GM21423 (cell line): Measurements from ENCODE around the gene FXYD4.
"Not testable (repeated sequence)": the region's sequence is repeated elsewhere in the genome, so short reads cannot be mapped to it uniquely, and the experiment has no call there.

Source experiments
- ATAC-seq: cut with Tn5 transposase; IDR thresholded peaks from one replicate; pipeline ENCODE4 v1.9.1; 2021; ENCODE audit warnings: mild to moderate bottlenecking, moderate library complexity; ENCODE audit not compliant: unreplicated experiment

The FXYD4 gene

DNA sequence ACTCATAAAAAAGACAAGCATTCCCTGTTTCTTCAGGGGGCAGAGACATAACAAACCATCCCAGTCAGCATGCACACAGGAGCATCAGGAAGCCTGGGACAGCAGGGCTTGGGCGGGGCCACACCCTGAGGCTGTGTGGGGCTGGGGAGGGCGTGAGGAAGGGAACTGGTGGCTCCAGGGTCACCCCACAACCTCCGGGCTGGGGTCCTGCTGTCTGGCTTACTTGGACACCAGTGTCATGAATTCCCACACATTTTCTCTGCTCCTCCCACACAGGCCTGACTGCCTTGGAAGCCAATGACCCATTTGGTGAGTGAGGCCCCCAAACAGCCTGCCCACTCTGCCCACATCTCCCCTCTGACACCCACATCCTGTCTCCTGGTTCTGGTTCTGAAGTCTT is 2.8 kb downstream of the FXYD4 start:
- no peak for ATAC-seq

GRCh38 chr10:43375401-43376020 is 4.1 kb downstream of the FXYD4 start:
- no peak for ATAC-seq

DNA sequence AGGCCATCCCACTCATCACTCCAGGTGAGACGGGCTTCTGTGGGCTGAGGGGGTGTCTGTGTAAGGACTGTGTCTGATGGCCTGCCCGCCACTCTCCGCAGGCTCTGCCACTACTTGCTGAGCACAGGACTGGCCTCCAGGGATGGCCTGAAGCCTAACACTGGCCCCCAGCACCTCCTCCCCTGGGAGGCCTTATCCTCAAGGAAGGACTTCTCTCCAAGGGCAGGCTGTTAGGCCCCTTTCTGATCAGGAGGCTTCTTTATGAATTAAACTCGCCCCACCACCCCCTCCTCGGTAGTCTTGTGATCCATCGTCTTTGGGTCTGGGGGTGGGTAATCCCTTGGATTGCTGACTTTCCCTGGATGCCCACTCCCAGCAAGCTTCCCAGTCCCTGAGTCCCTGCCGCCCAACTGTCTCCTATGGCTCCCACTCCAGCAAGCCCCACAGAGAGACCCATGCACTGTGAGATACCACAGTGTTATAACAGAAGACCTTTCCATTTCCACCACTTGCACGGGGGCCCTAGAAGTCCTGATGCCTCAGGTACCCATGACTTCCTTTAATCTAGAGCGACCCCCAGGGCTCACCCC is 4.7 kb downstream of the FXYD4 start:
- no peak for ATAC-seq

GRCh38 chr10:43376828-43377423 is 5.5 kb downstream of the FXYD4 start:
- no peak for ATAC-seq

DNA sequence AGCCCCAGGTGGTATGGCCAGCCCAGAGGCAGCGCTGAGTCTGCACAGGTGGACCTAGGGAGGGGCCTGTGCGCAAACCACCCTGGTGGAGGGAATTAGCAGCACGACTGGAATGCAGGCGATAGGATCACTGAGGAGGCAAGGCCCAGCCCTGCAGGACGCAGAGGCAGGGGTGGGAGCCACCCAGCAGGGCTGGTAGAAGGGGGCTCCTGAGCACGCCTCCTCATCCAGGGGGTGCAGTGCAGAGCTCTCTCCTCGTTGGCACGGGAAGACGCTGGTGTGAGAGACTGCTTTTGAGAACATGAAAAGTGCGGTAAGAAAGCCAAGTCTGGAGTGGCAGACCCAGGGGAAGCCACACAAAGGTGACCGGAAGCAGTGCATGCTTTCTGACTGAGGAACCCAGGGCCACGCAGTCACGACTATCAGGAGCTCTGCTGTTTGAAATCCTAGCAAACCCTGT is 6.0 kb downstream of the FXYD4 start:
- no peak for ATAC-seq

GRCh38 chr10:43380610-43381222 is 9.3 kb downstream of the FXYD4 start:
- ATAC-seq = no peak

DNA sequence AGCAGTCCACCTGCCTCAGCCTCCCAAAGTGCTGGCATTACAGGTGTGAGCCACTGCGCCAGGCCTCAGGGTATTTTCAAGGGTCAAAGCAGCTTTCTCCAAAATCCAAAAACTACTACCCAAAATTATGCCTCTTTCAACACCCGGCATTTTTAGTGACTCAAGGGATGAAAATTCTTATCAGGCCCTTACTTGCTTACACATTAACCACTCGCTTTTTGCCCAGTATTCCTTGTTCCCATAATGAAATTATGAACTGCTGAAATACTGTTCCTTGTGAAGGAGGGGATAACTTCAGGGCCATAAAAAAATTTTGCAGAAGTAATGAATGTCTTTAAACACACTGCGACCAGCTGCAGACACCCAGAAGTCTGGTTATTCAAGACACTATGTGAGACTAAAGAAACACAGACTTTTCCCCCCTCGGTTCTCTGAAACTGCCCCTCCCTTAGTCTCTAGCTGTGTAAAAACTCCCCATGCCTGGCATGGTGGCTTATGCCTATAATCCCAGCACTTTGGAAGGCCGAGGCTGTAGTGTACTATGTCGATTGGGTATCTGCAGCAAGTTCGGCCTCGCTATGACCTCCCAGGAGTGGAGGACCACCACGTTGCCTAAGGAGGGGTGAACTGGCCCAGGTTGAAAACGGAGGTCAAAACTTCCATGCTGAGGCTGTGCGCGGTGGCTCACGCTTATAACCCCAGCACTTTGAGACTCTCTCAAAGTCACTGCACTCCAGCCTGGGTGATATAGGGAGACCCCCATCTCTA is 12.0 kb downstream of the FXYD4 start:
- ATAC-seq = no peak

DNA sequence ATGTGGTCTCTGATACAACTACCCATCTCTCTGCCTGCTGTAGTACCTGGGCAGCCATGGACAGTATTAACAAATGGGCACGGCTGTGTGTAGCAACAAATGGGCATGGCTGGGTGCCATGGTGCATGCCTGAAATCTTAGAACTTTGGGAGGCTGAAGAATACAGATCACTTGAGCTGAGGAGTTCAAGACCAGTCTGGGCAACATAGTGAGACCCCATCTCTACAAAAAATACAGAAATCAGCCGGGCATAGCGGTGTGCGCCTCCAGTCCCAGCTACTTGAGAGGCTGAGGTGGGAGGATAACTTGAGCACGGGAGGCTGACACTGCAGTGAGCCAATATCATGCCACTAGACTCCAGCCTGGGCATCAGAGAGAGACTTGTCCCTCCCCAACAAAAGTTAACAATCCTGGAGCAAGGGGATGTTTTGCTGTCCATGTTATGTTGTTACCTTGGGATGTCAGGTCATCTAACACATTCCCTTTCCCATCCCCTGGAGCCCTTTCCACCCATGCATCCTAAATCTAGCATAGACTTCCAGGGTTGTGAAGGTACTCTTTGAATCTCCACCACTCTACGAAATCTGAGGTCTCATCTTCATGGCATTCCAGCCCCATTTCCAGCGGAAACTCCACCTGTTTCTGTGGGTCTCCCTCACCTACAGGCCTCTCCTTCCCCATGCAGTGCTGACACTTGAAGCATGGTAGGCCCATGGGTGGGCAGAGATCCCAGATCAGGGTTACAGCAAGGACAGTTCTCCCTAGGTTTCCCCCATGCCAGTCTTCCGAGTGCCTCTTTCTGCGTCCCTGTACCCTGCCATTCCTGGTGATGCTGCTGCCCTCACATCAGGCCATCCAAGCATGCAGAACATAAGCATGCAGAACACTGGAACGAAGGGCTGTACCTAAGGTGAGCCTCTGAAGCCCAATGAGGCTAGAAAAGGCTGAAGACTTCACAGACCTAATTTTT is 13.1 kb downstream of the FXYD4 start:
- ATAC-seq = no peak

DNA sequence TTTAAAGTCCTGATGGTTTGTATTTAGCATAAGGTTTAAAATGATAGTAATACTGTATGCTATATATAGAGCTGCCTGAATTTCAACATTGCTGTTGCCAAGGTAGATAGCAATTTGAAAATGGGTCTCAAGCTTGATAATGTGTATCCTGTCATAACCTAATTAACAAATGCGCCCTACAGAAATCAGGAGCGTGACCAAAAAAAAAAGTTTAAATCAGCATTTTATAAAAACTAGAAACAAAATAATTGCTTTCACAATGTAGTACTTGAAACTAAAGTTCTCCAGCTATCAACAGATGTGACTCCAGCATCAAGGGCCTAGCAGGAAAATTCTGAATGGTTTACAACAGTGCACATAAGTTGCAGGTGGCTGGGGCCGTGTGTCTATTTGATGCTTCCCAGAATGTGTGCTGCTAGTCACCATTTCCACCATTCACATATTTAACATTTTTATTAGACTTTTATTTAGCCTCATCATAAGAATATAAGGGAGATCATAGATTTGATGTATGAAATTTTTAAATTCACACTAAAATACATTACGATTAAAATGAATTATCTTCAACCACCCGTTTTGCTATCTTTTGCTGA is 14.1 kb downstream of the FXYD4 start:
- no peak for ATAC-seq

DNA sequence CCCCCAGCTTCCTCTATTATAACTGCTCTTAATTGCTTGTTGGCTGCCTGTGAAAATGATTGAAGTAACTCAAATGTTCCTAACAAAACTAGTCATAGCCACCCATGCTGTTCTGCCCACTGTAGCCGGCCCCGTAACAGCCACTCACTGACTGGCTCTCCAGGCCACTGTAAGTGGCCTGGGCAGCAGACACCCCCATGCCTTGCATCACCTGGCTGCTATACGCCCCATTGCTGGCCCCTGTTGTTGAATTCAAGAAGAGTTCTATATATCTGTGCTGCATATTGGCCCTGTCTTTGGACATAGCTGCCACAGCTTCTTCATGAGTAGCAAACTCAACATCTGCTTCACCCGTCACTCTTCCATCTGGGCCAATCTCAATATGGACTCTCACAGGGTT is 15.1 kb downstream of the FXYD4 start:
- no peak for ATAC-seq

- no peak for ATAC-seq
Measured at GRCh38 chr10:43386981-43387677, 15.7 kb downstream of the FXYD4 start.

GRCh38 chr10:43387678-43388032 is 16.2 kb downstream of the FXYD4 start:
- no peak for ATAC-seq

- no peak for ATAC-seq
Measured at GRCh38 chr10:43389867-43390266, 18.4 kb downstream of the FXYD4 start.

DNA sequence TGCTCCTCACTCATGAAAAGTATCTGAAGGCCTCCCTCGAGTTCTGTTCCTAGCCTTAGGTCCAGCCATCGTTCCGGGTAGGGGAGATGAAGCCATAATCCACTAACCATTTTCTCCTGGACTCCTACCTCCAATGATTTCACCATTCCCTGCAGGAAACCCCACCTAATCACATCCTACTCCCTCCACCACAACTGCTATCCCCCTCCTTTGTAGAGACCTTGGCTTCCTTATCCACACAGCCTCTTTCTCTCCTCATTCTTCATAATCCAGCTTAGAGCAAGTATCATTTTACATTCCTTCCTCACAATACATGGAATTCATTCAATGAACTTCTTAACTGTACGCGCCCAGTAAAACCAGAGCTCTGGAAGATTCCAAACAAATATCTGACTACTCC is 18.9 kb downstream of the FXYD4 start:
- no peak for ATAC-seq

- ATAC-seq = no peak
Measured at GRCh38 chr10:43390759-43391158, 19.3 kb downstream of the FXYD4 start.

DNA sequence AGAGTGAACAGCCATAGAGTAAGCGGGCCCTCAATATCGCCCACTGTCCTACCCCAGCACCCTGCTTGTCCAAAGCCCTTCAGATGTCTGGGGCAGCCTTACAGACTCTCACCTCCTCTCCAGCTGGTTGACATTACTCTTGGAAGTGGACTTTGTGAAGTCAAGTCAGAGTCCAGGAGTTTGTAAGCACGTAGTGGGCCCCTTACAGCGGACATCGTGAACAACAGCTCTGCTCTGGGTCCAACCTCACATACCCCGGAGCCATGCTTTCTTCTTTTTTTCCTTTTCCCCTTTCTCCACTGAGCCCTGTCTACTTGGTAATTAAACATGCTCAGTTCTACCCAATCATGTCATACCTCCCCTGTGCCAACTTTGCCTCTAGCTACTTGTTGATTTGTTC is 20.1 kb downstream of the FXYD4 start:
- no peak for ATAC-seq

- no peak for ATAC-seq
Measured at GRCh38 chr10:43392748-43393147, 21.3 kb downstream of the FXYD4 start.

DNA sequence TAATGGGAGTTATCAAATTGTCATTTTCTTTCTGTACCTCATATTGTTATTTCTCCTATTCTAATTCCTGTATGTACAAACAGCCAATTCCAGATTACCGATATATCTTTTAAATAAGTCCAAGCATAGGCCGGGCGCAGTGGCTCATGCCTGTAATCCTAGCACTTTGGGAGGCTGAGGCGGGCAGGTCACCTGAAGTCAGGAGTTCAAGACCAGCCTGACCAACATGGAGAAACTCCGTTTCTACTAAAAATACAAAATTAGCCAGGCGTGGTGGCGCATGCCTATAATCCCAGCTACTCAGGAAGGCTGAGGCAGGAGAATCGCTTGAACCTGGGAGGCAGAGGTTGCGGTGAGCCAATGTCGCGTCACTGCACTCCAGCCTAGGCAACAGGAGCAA is 21.8 kb downstream of the FXYD4 start:
- ATAC-seq = not testable (repeated sequence)

GRCh38 chr10:43393606-43394360 is 22.3 kb downstream of the FXYD4 start:
- ATAC-seq = no peak
